AG09319 (cell line): ENCODE data around the gene GAL3ST3.
A peak's percentile ranks its signal among the peaks of the same experiment; 100 is the strongest.

Experiments used
- DNase-seq: peaks from one replicate; pipeline ENCODE4 v3.0.0-alpha.2; 2010; ENCODE audit warnings: low read depth; ENCODE audit errors: extremely low read depth
- TF ChIP-seq, protein P1 (sequence below): IDR thresholded peaks from 2 replicates; pipeline ENCODE4 v1.5.1; 2011; ENCODE audit warnings: low read depth, mild to moderate bottlenecking, inconsistent platforms, low read length, moderate library complexity

The GAL3ST3 gene

DNA sequence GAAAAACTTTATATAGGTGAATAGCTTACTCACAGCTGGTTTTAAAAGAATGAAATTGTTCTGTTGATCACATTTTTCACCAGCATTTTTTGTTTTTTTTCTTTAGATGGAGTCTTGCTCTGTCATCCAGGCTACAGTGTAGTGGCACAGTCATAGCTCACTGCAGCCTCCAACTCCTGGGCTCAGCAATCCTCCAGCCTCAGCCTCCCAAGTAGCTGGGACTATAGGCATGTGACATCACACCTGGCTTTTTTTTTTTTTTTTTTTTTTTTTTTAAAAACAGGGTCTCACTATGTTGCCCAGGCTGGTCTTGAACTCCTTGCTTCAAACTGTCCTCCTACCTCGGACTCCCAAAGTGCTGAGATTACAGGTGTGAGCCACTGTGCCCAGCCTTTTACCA lies 24.7 kb upstream of the GAL3ST3 start:
- TF ChIP-seq, protein P1, sequence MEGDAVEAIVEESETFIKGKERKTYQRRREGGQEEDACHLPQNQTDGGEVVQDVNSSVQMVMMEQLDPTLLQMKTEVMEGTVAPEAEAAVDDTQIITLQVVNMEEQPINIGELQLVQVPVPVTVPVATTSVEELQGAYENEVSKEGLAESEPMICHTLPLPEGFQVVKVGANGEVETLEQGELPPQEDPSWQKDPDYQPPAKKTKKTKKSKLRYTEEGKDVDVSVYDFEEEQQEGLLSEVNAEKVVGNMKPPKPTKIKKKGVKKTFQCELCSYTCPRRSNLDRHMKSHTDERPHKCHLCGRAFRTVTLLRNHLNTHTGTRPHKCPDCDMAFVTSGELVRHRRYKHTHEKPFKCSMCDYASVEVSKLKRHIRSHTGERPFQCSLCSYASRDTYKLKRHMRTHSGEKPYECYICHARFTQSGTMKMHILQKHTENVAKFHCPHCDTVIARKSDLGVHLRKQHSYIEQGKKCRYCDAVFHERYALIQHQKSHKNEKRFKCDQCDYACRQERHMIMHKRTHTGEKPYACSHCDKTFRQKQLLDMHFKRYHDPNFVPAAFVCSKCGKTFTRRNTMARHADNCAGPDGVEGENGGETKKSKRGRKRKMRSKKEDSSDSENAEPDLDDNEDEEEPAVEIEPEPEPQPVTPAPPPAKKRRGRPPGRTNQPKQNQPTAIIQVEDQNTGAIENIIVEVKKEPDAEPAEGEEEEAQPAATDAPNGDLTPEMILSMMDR, result no peak
- DNase-seq, result no peak

- no peak for DNase-seq
- TF ChIP-seq, protein P1, result no peak
These were observed 23.6 kb upstream of the GAL3ST3 start for GRCh38 chr11:66072518-66072917.

- TF ChIP-seq, protein P1, result no peak
- no peak for DNase-seq
These were observed 23.1 kb upstream of the GAL3ST3 start for GRCh38 chr11:66072081-66072480.

- TF ChIP-seq, protein P1, result no peak
- DNase-seq, result no peak
These were observed 22.4 kb upstream of the GAL3ST3 start for GRCh38 chr11:66071381-66071801.

- TF ChIP-seq, protein P1, result no peak
- no peak for DNase-seq
These were observed 21.8 kb upstream of the GAL3ST3 start for GRCh38 chr11:66070604-66071380.

- peak; percentile 79 for DNase-seq
- TF ChIP-seq, protein P1, result no peak
These were observed 21.0 kb upstream of the GAL3ST3 start, which contains the start of gene PACS1 for GRCh38 chr11:66069715-66070603. Gene PACS1, plus strand, starts transcription at chr11:66070272. Its CDS starts 215 bp downstream, at chr11:66070487.
